Peyer's patch (tissue), 4 donors: ENCODE data around the gene CELF4.

Source experiments
- CTCF ChIP-seq, 6 experiments: fragments of 450-650 bp in 4 of 6; fragments of 200-600 bp in 2 of 6; sonication (generic) in 1 of 6; IDR thresholded peaks; one replicate each; pipeline ENCODE4 v1.5.1; 2017 to 2019; ENCODE audit warnings: antibody characterized with exemption in 6 of 6, mild to moderate bottlenecking in 3 of 6, moderate library complexity in 1 of 6
- POLR2A ChIP-seq, 2 donors: fragments of 450-650 bp; IDR thresholded peaks; one replicate each; pipeline ENCODE4 v1.5.1; 2017; ENCODE audit warnings: antibody characterized with exemption in 2 of 2, mild to moderate bottlenecking in 2 of 2, moderate library complexity in 2 of 2

- TF ChIP-seq CTCF (IDR thresholded peaks at IDR 0.05) (peak in 3 of 6 experiments; percentile 21 to 31 (median 26)), POLR2A (IDR thresholded peaks at IDR 0.05) (no peak)
These were observed 80.4 kb downstream of the CELF4 start for GRCh38 chr18:37484983-37485834.
